H1 (cell line): ENCODE data around the gene PCDHGA1. TPM values are rescaled to one million over a fixed set of nuclear protein-coding genes. Genes with fewer than 3 reads are reported as not detected.
A peak's percentile ranks its signal among the peaks of the same experiment; 100 is the strongest.

Experiments
- CTCF ChIA-PET: fragments of 300-600 bp; sonication (Branson Sonifier 250); formaldehyde crosslinking; loops from one replicate; lab custom pipeline; 2021; ENCODE audit not compliant: partially characterized antibody; lab: Charles Lee
- POLR2A ChIA-PET: fragments of 300-600 bp; sonication (Branson Sonifier 250); formaldehyde crosslinking; loops from one replicate; lab custom pipeline; 2021; ENCODE audit warnings: inconsistent platforms; ENCODE audit not compliant: partially characterized antibody; lab: Charles Lee
- DNase-seq, 2 experiments: peaks; one replicate each; pipeline versions ENCODE4 v3.0.0 to v3.0.0-alpha.2; 2010 to 2022; ENCODE audit warnings: low spot score in 2 of 2, low read depth in 1 of 2, mixed read lengths in 1 of 2
- FAIRE-seq: peaks from 2 replicates; lab custom pipeline; 2011; peaks lifted over from hg19 to GRCh38; lab: Jason Lieb, UNC
- H2AFZ ChIP-seq: 2 replicates; pipeline ENCODE4 v1.8.1; 2012; ENCODE audit warnings: low read length, inconsistent platforms
- H2AK5ac ChIP-seq: 2 replicates; pipeline ENCODE4 v1.6.1; 2013; ENCODE audit warnings: low read depth, low read length
- H2BK120ac ChIP-seq: replicated peaks from 2 replicates; pipeline ENCODE3; 2013; ENCODE audit warnings: low read depth, low read length, inconsistent platforms
- H2BK12ac ChIP-seq: 2 replicates; pipeline ENCODE4 v1.6.1; 2013; ENCODE audit warnings: low read depth, low read length
- H2BK15ac ChIP-seq: 2 replicates; pipeline ENCODE4 v1.6.1; 2013; ENCODE audit warnings: low read length
- H2BK20ac ChIP-seq: 2 replicates; pipeline ENCODE4 v1.6.1; 2013; ENCODE audit warnings: low read length
- H2BK5ac ChIP-seq: 2 replicates; pipeline ENCODE4 v1.6.1; 2013; ENCODE audit warnings: low read depth, low read length
- H3K14ac ChIP-seq: 2 replicates; pipeline ENCODE4 v1.6.1; 2013; ENCODE audit warnings: inconsistent platforms; ENCODE audit not compliant: insufficient read length
- H3K18ac ChIP-seq: 2 replicates; pipeline ENCODE4 v1.6.1; 2013; ENCODE audit warnings: low read length; ENCODE audit errors: extremely low read depth
- H3K23ac ChIP-seq: 2 replicates; pipeline ENCODE4 v1.6.1; 2013; ENCODE audit warnings: inconsistent platforms; ENCODE audit not compliant: insufficient read length
- H3K23me2 ChIP-seq: 2 replicates; pipeline ENCODE4 v1.6.1; 2013; ENCODE audit warnings: low read depth, low read length
- H3K27ac ChIP-seq: 2 replicates; pipeline ENCODE4 v1.6.1; 2011; ENCODE audit warnings: low read depth, low read length, inconsistent platforms
- H3K27me3 ChIP-seq, 4 experiments: replicated peaks in 1 of 4; 1 replicate in 1 of 4; 2 replicates in 3 of 4; pipeline versions ENCODE4 v1.6.1 to v1.8.1; 2011 to 2013; ENCODE audit warnings: low read length in 3 of 4, mild to moderate bottlenecking in 3 of 4, inconsistent platforms in 2 of 4, mixed read lengths in 2 of 4, moderate library complexity in 1 of 4; ENCODE audit not compliant: control insufficient read depth in 3 of 4, insufficient read depth in 3 of 4; ENCODE audit errors: extremely low read depth in 1 of 4
- H3K36me3 ChIP-seq, 4 experiments: 2 replicates each; pipeline versions ENCODE4 v1.6.1 to v1.8.1; 2011 to 2013; ENCODE audit warnings: mild to moderate bottlenecking in 4 of 4, low read length in 3 of 4, moderate library complexity in 2 of 4, control low read depth in 1 of 4, inconsistent platforms in 1 of 4; ENCODE audit not compliant: insufficient read depth in 4 of 4, control insufficient read depth in 2 of 4
- H3K4ac ChIP-seq: replicated peaks from 2 replicates; pipeline ENCODE3; 2013; ENCODE audit warnings: low read length, low read depth, mixed read lengths, inconsistent platforms; ENCODE audit not compliant: insufficient read length
- H3K4me1 ChIP-seq, 4 experiments: replicated peaks in 1 of 4; 1 replicate in 1 of 4; 2 replicates in 3 of 4; pipeline versions ENCODE4 v1.6.1 to v1.8.1; 2011 to 2013; ENCODE audit warnings: low read length in 3 of 4, inconsistent platforms in 2 of 4, mixed read lengths in 1 of 4; ENCODE audit not compliant: insufficient read depth in 4 of 4, control insufficient read depth in 3 of 4
- H3K4me2 ChIP-seq, 2 experiments: 2 replicates each; pipeline versions ENCODE4 v1.6.1 to v1.8.1; 2011 to 2013; ENCODE audit warnings: low read depth in 2 of 2, low read length in 2 of 2, control low read depth in 1 of 2, inconsistent platforms in 1 of 2, mild to moderate bottlenecking in 1 of 2; ENCODE audit not compliant: insufficient read depth in 1 of 2
- H3K4me3 ChIP-seq, 4 experiments: fragments of 200-600, 300-600 bp in 1 of 4; sonication (generic), shearing (Covaris generic), sonication (Bioruptor Twin) in 1 of 4; 2 replicates each; pipeline versions ENCODE4 v1.5.1 to v1.8.1; 2011 to 2016; ENCODE audit warnings: low read length in 4 of 4, low read depth in 3 of 4, control low read depth in 2 of 4, inconsistent platforms in 2 of 4, mild to moderate bottlenecking in 2 of 4, mixed read lengths in 1 of 4, moderate library complexity in 1 of 4; ENCODE audit not compliant: insufficient read depth in 2 of 4; ENCODE audit errors: extremely low read depth in 1 of 4
- H3K56ac ChIP-seq: replicated peaks from 2 replicates; pipeline ENCODE3; 2013; ENCODE audit warnings: low read depth, mild to moderate bottlenecking, mixed read lengths, low read length, inconsistent platforms; ENCODE audit not compliant: insufficient read length
- H3K79me1 ChIP-seq: 2 replicates; pipeline ENCODE4 v1.6.1; 2013; ENCODE audit warnings: low read depth, low read length, control low read depth
- H3K79me2 ChIP-seq, 2 experiments: 2 replicates each; pipeline versions ENCODE4 v1.6.1 to v1.8.1; 2012 to 2013; ENCODE audit warnings: low read length in 2 of 2, mild to moderate bottlenecking in 2 of 2, inconsistent platforms in 1 of 2; ENCODE audit not compliant: insufficient read depth in 2 of 2, control insufficient read depth in 1 of 2
- H3K9ac ChIP-seq, 4 experiments: replicated peaks in 1 of 4; 1 replicate in 1 of 4; 2 replicates in 3 of 4; pipeline versions ENCODE4 v1.6.1 to v1.8.1; 2011 to 2013; ENCODE audit warnings: low read depth in 3 of 4, low read length in 3 of 4, control low read depth in 2 of 4, mild to moderate bottlenecking in 2 of 4, moderate library complexity in 2 of 4, inconsistent platforms in 1 of 4; ENCODE audit errors: extremely low read depth in 1 of 4
- H3K9me3 ChIP-seq, 2 experiments: 2 replicates each; pipeline versions ENCODE4 v1.6.1 to v1.8.1; 2012 to 2013; ENCODE audit warnings: mild to moderate bottlenecking in 2 of 2, moderate library complexity in 2 of 2, control low read depth in 1 of 2, inconsistent platforms in 1 of 2, low read depth in 1 of 2, low read length in 1 of 2, mixed read lengths in 1 of 2; ENCODE audit not compliant: insufficient read depth in 2 of 2
- H4K20me1 ChIP-seq, 2 experiments: replicated peaks in 1 of 2; 2 replicates each; pipeline versions ENCODE3 to v1.8.1; 2011 to 2013; ENCODE audit warnings: inconsistent platforms in 2 of 2, low read length in 2 of 2, mild to moderate bottlenecking in 1 of 2; ENCODE audit not compliant: insufficient read depth in 2 of 2, control insufficient read depth in 1 of 2
- H4K5ac ChIP-seq: 2 replicates; pipeline ENCODE4 v1.6.1; 2013; ENCODE audit warnings: low read length, low read depth, mixed read lengths, inconsistent platforms; ENCODE audit not compliant: insufficient read length
- H4K8ac ChIP-seq: 2 replicates; pipeline ENCODE4 v1.8.0; 2013; ENCODE audit warnings: mild to moderate bottlenecking, moderate library complexity, low read length, inconsistent platforms; ENCODE audit not compliant: insufficient read depth; ENCODE audit errors: extremely low read depth
- H4K91ac ChIP-seq: replicated peaks from 2 replicates; pipeline ENCODE3; 2013; ENCODE audit warnings: low read length, mixed read lengths, inconsistent platforms; ENCODE audit not compliant: insufficient read length
- ASH2L ChIP-seq: fragments of 200-600, 300-600 bp; sonication (generic); IDR thresholded peaks from one replicate; pipeline ENCODE4 v1.7.1; 2017; ENCODE audit warnings: low read length
- BACH1 ChIP-seq: IDR thresholded peaks from 2 replicates; pipeline ENCODE4 v1.6.1; 2012; ENCODE audit warnings: low read length, improper control_type of control experiment
- CBX5 ChIP-seq: fragments of 300-800, 300-1000 bp; sonication (generic); IDR thresholded peaks from 2 replicates; pipeline ENCODE4 v1.7.1; 2016; ENCODE audit warnings: antibody characterized with exemption, low read length, low read depth
- E2F6 ChIP-seq: IDR thresholded peaks from 2 replicates; pipeline ENCODE4 v1.6.1; 2012; ENCODE audit warnings: inconsistent platforms
- EZH2 ChIP-seq: fragments of 200-600 bp; sonication (generic); IDR thresholded peaks from 2 replicates; pipeline ENCODE4 v1.7.1; 2012; ENCODE audit warnings: low read depth, mild to moderate bottlenecking, moderate library complexity, low read length, inconsistent platforms; ENCODE audit not compliant: severe bottlenecking
- JUN ChIP-seq: IDR thresholded peaks from 2 replicates; pipeline ENCODE4 v1.6.1; 2011; ENCODE audit warnings: low read depth, mild to moderate bottlenecking, improper control_type of control experiment, low read length
- KDM4A ChIP-seq: IDR thresholded peaks from one replicate; pipeline ENCODE4 v1.7.1; 2012; ENCODE audit warnings: low read depth, mild to moderate bottlenecking, moderate library complexity, low read length, inconsistent platforms; ENCODE audit not compliant: severe bottlenecking
- MAX ChIP-seq: IDR thresholded peaks from 2 replicates; pipeline ENCODE4 v1.6.1; 2012; ENCODE audit warnings: inconsistent platforms
- RBBP5 ChIP-seq: IDR thresholded peaks from 2 replicates; pipeline ENCODE4 v1.7.1; 2012; ENCODE audit warnings: low read depth, mild to moderate bottlenecking, inconsistent platforms, low read length, moderate library complexity, borderline replicate concordance
- WGBS, 2 experiments: shearing (Covaris generic) in 1 of 2; methylation state at CpG; one replicate each; pipeline versions ENCODE4 v1.1.6 to v1.1.7; 2013 to 2015; ENCODE audit warnings: low lambda C conversion rate in 2 of 2, mixed read lengths in 2 of 2, inconsistent platforms in 1 of 2, low coverage in 1 of 2, missing lambda C conversion rate in 1 of 2; ENCODE audit not compliant: insufficient replicate concordance in 2 of 2, insufficient coverage in 1 of 2, insufficient read length in 1 of 2; ENCODE audit errors: extremely low coverage in 1 of 2, missing lambda C conversion rate in 1 of 2; 5-methylcytosine and 5-hydroxymethylcytosine counted together
- polyA plus RNA-seq, 7 experiments: library from polyadenylated mRNA; depleted of rRNA in 3 of 7; stranded (reverse) in 5 of 7; unstranded in 2 of 7; fragments of >200 nt in 5 of 7; fragments of 200-250 nt in 2 of 7; gene quantifications; 1 replicate in 5 of 7; 2 replicates in 1 of 7; 4 replicates in 1 of 7; pipeline versions ENCODE4 v1.2.1 to v1.2.3, GENCODE V29; 2011 to 2013; ENCODE audit warnings: missing spikeins in 2 of 7, mixed read lengths in 2 of 7
- total RNA-seq: library from RNA; stranded (reverse); fragmentation: NEBNext Ultra II Directional; extraction: Animal tissue kit (Norgen Biotek cat#: 25700); gene quantifications from 2 replicates; pipeline ENCODE4 v1.2.1, GENCODE V29; 2021

Gene PCDHGA1
- total and polyA plus RNA-seq, 2 of the 8 experiments (the other 6 are each of a cell fraction or from before 2014, with no cell fraction given): 0.57 to 0.89 TPM

- Histone ChIP-seq H3K23ac (no peak overlapping the region), H4K20me1 (peaks cover 4 to 10% of the 10 kb centered on the region in 2 experiments), H2BK12ac (peak overlapping the region; percentile 80; the same call in 1 of the 2 replicates), H3K9ac (peak overlapping the region in 1 of 4 experiments; percentile 38; a peak in 1 of 7 replicates), H3K36me3 (no peaks in the 10 kb centered on the region), H3K14ac (no peak overlapping the region), H3K4me3 (peak overlapping the region; percentile 17 to 60 (median 46)), H2BK15ac (peak overlapping the region; percentile 95; the same call in 1 of the 2 replicates), H3K79me1 (peaks cover 4% of the 10 kb centered on the region), H3K27ac (no peak overlapping the region), H4K5ac (no peak overlapping the region), H3K79me2 (no peaks in the 10 kb centered on the region), H2BK5ac (peak overlapping the region; percentile 71; the same call in 1 of the 2 replicates), H4K8ac (peak overlapping the region; percentile 91), H2BK120ac (no peak overlapping the region), H2AFZ (no peak overlapping the region; the same call in 1 of the 2 replicates), H3K4me2 (peak overlapping the region; percentile 79 to 80), H3K23me2 (peaks cover 24% of the 10 kb centered on the region; the same call in 1 of the 2 replicates), H3K27me3 (peaks cover 13 to 40% (median 36%) of the 10 kb centered on the region in 4 experiments; a peak in 6 of 7 replicates), H3K56ac (peak overlapping the region; percentile 33), H3K9me3 (no peaks in the 10 kb centered on the region), H4K91ac (peak overlapping the region; percentile 70), H2AK5ac (no peak overlapping the region), H3K4ac (no peak overlapping the region), H2BK20ac (0 out of 2 replicates have a peak overlapping the region, but pooled peaks have one; percentile 72), H3K18ac (peak overlapping the region; percentile 71), H3K4me1 (peaks cover 6 to 37% (median 26%) of the 10 kb centered on the region in 4 experiments)
- 20% methylated on average over 58 of the region's 68 CpGs; no CpG with 5 or more reads in 1 of the 2 experiments for WGBS, 2 experiments
- no peak for FAIRE-seq
- no peak for DNase-seq
- ChIA-PET POLR2A (interaction anchor here (0.6 to 5.0 kb wide), 12 partner anchors 8 to 668 kb away, joined by 3 to 33 read pairs (median 5); partner anchors contain the start of gene PCDHGC4), CTCF (interaction anchor here (0.8 to 50.9 kb wide), 19 partner anchors 8 to 370 kb away, joined by 3 to 1236 read pairs (median 4); partner anchors contain the start of genes PCDHB15, PCDHB16, PCDHB4 and PCDHGA1)
- TF ChIP-seq KDM4A (peak; percentile 66), RBBP5 (peak; percentile 69; the same call in 1 of the 2 replicates), CBX5 (no peak), BACH1 (peak; percentile 7; the same call in 1 of the 2 replicates), EZH2 (peak; percentile 68), MAX (peak; percentile 87), JUN (no peak), E2F6 (peak; percentile 71), ASH2L (peak; percentile 40)
These were observed 162.0 kb downstream of the PCDHGA1 start for GRCh38 chr5:141492168-141492885.
